OCI-M2 (cell line): ENCODE data around the gene NGF.

ENCODE experiments used
- DNase-seq: peaks from one replicate; lab custom pipeline; 2025; ENCODE audit not compliant: unreplicated experiment; lab: John Stamatoyannopoulos, UW

Gene NGF

DNA sequence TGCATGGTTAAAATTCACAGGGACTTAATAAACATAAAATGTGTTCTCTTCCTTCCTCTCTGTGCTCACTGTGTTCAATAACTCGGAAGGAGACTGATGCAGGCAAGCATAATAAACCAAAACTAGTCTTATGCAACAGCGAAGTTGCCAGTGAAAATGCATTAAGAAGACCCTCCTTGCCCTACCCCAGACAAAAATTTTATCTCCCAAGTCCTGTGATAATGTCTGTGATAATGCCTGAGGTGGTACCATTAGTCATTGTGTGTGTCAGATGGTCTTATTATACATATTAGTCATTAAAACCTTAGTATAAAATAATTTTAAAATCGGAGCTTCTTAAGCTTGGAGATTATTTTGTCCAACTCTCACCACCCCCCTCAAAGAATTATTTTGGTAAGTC, 97.8 kb downstream of the NGF start:
- no peak for DNase-seq

DNA sequence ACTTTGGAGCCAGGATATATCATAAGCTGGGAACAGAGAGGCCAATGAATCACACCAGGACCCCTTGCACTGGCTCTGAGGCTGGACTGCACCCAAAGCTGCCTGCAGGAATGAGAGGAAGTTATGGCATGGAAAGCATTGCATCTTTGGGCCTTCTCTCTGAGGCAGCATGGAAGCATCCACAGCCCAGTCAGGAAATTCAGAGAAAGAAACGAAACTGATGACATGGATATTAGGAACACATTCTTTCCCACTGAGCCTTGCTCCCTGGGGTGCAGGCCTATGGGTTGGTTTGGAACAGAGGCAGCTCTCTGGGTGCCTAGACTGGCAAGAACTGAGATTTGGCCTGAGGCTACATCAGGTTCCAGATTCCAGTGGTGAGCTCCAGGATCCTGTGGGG, 98.6 kb downstream of the NGF start:
- DNase-seq: no peak

DNA sequence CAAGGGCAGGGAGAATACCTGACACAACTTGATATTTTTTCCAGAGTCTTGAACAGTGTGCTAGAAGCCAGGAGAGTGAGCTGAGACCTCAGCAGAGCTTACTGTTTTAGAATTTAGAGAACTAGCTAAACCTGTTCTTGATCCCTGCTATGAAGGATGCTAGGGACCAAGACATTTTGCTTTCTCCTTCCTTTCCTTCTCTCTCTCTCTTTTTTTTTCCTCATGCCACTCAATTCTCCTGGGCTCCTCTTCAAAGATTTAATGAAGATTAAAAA, 99.0 kb downstream of the NGF start:
- DNase-seq: no peak

DNA sequence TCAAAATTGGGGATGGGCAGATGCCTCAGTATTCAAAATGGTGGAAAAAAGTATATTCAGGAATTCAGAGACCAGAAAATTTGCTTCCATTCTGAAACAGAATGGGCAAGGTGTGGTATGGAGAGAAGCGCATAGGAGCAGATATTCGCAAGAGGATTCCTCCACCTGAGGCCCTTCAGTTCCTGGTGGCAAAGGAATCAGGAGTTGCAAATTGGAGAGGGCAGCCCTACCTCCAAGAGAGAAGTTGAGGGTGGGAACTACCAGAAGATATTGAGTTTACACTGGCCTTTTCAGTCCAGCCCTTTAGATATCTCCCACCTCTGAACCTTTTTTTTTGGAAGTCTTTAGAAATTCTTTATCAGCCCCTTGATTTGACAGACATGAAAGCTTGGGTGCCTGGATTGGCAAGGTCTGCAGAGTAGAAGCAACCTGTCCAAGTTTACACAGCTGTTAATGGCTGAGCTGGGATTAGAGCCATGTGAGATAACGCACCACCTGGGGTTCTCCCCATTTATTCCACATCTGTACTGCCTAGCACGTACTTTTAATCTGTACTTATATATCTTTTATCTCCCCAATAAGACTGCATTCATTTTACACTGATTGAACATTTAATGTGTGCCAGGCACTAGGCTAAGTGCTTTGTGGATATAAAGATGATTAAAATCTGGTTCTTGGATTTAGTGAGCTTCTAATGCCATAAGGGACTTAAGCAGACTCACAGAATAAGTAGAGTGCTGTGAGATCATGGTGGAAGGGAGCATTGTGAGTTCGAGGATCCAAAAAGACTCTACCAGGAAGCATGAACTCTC, 99.5 kb downstream of the NGF start:
- no peak for DNase-seq

DNA sequence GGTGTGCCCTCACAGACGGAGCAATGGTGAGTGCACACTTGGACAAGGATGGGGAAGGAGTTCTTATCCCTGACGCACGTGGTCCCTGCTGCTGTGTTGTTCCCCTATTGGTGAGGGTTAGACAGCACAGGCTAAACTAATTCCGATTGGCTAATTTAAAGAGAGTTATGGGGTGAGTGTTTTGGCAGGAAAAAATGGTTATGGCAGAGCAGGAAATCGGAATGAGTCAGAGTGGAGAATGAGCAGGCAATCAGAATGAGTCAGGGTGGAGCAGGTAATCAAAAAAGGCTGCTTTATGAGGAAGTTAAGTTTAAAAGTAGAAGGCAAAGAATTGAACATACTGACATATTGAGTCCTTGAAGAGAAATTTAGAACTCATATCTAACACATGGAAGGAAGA, 100.5 kb downstream of the NGF start:
- DNase-seq: no peak

DNA sequence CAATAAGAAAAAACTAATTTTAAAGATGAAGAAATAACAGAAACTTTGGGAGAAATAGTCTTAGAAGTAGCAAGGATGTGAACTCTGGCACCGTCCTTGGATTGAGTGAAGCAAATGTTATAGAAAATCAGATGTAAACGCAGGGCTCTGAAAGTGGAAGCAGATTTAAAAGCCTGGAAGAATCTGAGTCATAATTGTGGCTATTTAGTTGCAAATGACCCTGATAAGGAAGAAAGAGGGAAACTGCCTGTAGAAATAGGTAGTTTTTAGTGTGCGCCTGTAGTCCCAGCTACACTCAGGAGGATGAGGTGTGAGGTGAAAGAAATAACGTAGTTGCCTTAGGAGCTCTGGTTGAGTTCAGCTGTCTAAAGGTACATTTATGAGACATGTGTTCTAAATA, 101.0 kb downstream of the NGF start:
- DNase-seq: no peak
